ENCODE measurements around the gene ARPC4.

ARPC4 gene

GRCh38 chr3:9855594-9855993 is 62.7 kb downstream of the ARPC4 start:
- no peak for DNase-seq (ENCODE audit: low read depth in 2 of 2)

All from stimulated activated CD4-positive, alpha-beta T cell treated with anti-CD3 and anti-CD28 coated beads, Interleukin-1b, Interleukin-23, amount 100 ng/mL, for 1 hour (primary cell).